Gastrocnemius medialis (tissue), 4 donors: ENCODE measurements around the gene PDE9A.

Experiments used
- POLR2A ChIP-seq, 2 donors: fragments of 450-650 bp; IDR thresholded peaks; one replicate each; pipeline ENCODE4 v1.6.1; 2017; ENCODE audit warnings: antibody characterized with exemption in 2 of 2, mild to moderate bottlenecking in 2 of 2, moderate library complexity in 2 of 2
- TF ChIP-seq, protein P1 (sequence below), 5 experiments: fragments of 450-650 bp in 3 of 5; fragments of 200-600 bp in 2 of 5; sonication (generic) in 2 of 5; IDR thresholded peaks in 4 of 5; conservative IDR thresholded peaks in 1 of 5; 1 replicate in 4 of 5; 2 replicates in 1 of 5; pipeline ENCODE4 v1.5.1; 2016 to 2019; ENCODE audit warnings: antibody characterized with exemption in 5 of 5, mild to moderate bottlenecking in 3 of 5, moderate library complexity in 3 of 5

DNA sequence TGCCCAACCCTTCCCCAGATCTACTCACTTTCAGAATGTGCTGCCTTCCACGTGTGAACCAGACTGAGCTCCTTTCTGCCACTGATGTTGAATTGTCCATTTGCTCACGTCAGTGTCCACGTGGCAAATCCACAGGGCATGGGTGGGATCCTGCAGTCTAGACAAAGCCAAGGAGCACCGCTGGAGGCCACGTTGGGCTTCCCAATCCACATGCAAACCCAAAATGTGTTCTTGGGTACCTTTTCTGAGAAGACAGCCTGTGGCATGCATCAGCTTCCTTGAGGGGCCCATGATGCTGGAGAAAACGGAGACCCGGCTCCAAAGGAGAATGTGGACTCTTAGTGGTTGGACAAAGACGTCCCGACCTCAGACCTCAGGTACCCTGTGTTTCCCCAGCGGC is 87.6 kb downstream of the PDE9A start:
- TF ChIP-seq, protein P1, sequence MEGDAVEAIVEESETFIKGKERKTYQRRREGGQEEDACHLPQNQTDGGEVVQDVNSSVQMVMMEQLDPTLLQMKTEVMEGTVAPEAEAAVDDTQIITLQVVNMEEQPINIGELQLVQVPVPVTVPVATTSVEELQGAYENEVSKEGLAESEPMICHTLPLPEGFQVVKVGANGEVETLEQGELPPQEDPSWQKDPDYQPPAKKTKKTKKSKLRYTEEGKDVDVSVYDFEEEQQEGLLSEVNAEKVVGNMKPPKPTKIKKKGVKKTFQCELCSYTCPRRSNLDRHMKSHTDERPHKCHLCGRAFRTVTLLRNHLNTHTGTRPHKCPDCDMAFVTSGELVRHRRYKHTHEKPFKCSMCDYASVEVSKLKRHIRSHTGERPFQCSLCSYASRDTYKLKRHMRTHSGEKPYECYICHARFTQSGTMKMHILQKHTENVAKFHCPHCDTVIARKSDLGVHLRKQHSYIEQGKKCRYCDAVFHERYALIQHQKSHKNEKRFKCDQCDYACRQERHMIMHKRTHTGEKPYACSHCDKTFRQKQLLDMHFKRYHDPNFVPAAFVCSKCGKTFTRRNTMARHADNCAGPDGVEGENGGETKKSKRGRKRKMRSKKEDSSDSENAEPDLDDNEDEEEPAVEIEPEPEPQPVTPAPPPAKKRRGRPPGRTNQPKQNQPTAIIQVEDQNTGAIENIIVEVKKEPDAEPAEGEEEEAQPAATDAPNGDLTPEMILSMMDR (IDR thresholded peaks at IDR 0.05 in 4 of 5, conservative IDR thresholded peaks at IDR 0.05 in 1 of 5): no peak
- no peak for TF ChIP-seq POLR2A (IDR thresholded peaks at IDR 0.05)
